Measurements from ENCODE around the gene C3orf70.

Gene C3orf70

GRCh38 chr3:185040425-185040824 lies 112.4 kb downstream of the C3orf70 start:
- no peak for DNase-seq (ENCODE audit: low read depth)
- no peak overlapping the region for H3K4me3 ChIP-seq (ENCODE audit: low read depth, low read length)
- TF ChIP-seq MYC (IDR thresholded peaks at IDR 0.05; ENCODE audit: low read depth, low read length) (no peak), POLR2A (IDR thresholded peaks at IDR 0.05; ENCODE audit: extremely low read depth, insufficient read length) (no peak)

GRCh38 chr3:185037801-185038200 lies 115.1 kb downstream of the C3orf70 start:
- H3K4me3 ChIP-seq (ENCODE audit: low read depth, low read length), result no peak overlapping the region
- no peak for TF ChIP-seq CTCF (IDR thresholded peaks at IDR 0.05; ENCODE audit: low read depth, low read length)
- no peak for TF ChIP-seq POLR2A (IDR thresholded peaks at IDR 0.05; ENCODE audit: extremely low read depth, insufficient read length)
- TF ChIP-seq MAX (IDR thresholded peaks at IDR 0.05; ENCODE audit: low read depth, low read length), result no peak
- TF ChIP-seq MYC (IDR thresholded peaks at IDR 0.05; ENCODE audit: low read depth, low read length), result no peak
- no peak for DNase-seq (ENCODE audit: low read depth)

GRCh38 chr3:185030951-185031350 lies 121.9 kb downstream of the C3orf70 start:
- no peak overlapping the region for H3K4me3 ChIP-seq (ENCODE audit: low read depth, low read length)
- DNase-seq (ENCODE audit: low read depth), result no peak
- TF ChIP-seq MAX (IDR thresholded peaks at IDR 0.05; ENCODE audit: low read depth, low read length) (no peak), CTCF (IDR thresholded peaks at IDR 0.05; ENCODE audit: low read depth, low read length) (no peak), POLR2A (IDR thresholded peaks at IDR 0.05; ENCODE audit: extremely low read depth, insufficient read length) (no peak), MYC (IDR thresholded peaks at IDR 0.05; ENCODE audit: low read depth, low read length) (no peak)

GRCh38 chr3:185030399-185030798 lies 122.5 kb downstream of the C3orf70 start:
- no peak for TF ChIP-seq MYC (IDR thresholded peaks at IDR 0.05; ENCODE audit: low read depth, low read length)
- TF ChIP-seq CTCF (IDR thresholded peaks at IDR 0.05; ENCODE audit: low read depth, low read length), result no peak
- no peak for TF ChIP-seq POLR2A (IDR thresholded peaks at IDR 0.05; ENCODE audit: extremely low read depth, insufficient read length)
- no peak for TF ChIP-seq MAX (IDR thresholded peaks at IDR 0.05; ENCODE audit: low read depth, low read length)
- DNase-seq (ENCODE audit: low read depth), result no peak
- no peak overlapping the region for H3K4me3 ChIP-seq (ENCODE audit: low read depth, low read length)

GRCh38 chr3:185029086-185029485 lies 123.8 kb downstream of the C3orf70 start:
- no peak for DNase-seq (ENCODE audit: low read depth)
- TF ChIP-seq CTCF (IDR thresholded peaks at IDR 0.05; ENCODE audit: low read depth, low read length) (no peak), POLR2A (IDR thresholded peaks at IDR 0.05; ENCODE audit: extremely low read depth, insufficient read length) (no peak), MAX (IDR thresholded peaks at IDR 0.05; ENCODE audit: low read depth, low read length) (no peak), MYC (IDR thresholded peaks at IDR 0.05; ENCODE audit: low read depth, low read length) (no peak)
- H3K4me3 ChIP-seq (ENCODE audit: low read depth, low read length), result no peak overlapping the region

- TF ChIP-seq MYC (IDR thresholded peaks at IDR 0.05; ENCODE audit: low read depth, low read length) (no peak), POLR2A (IDR thresholded peaks at IDR 0.05; ENCODE audit: extremely low read depth, insufficient read length) (no peak), CTCF (IDR thresholded peaks at IDR 0.05; ENCODE audit: low read depth, low read length) (no peak), MAX (IDR thresholded peaks at IDR 0.05; ENCODE audit: low read depth, low read length) (no peak)
These were observed 124.7 kb downstream of the C3orf70 start for GRCh38 chr3:185028121-185028520.

More at GRCh38 chr3:185028121-185028520, 124.7 kb downstream of the C3orf70 start:
- H3K4me3 ChIP-seq (ENCODE audit: low read depth, low read length), result no peak overlapping the region
- no peak for DNase-seq (ENCODE audit: low read depth)

All from NB4 (cell line).